Sigmoid colon (tissue), 4 donors: ENCODE results near the gene PRIM1.

Experiments used
- CTCF ChIP-seq, 4 experiments: fragments of 450-650 bp in 3 of 4; fragments of 200-600 bp in 1 of 4; IDR thresholded peaks; one replicate each; pipeline ENCODE4 v1.5.1; 2016 to 2019; ENCODE audit warnings: antibody characterized with exemption in 4 of 4, mild to moderate bottlenecking in 3 of 4, moderate library complexity in 2 of 4
- POLR2AphosphoS5 ChIP-seq, 4 donors: sonication (generic); formaldehyde crosslinking; IDR thresholded peaks; one replicate each; pipeline ENCODE4 v1.6.1; 2017; ENCODE audit warnings: antibody characterized with exemption in 4 of 4

- TF ChIP-seq POLR2AphosphoS5 (IDR thresholded peaks at IDR 0.05) = no peak
- no peak for TF ChIP-seq CTCF (IDR thresholded peaks at IDR 0.05)
Measured at GRCh38 chr12:56769868-56770267, 17.7 kb upstream of the PRIM1 start.
